Measurements from ENCODE around the gene B3GNT3.
"Not testable (repeated sequence)": the region's sequence is repeated elsewhere in the genome, so short reads cannot be mapped to it uniquely, and the experiment has no call there.

B3GNT3 gene

GRCh38 chr19:17767559-17767958 is 27.4 kb upstream of the B3GNT3 start:
- DNase-seq: no peak

DNA sequence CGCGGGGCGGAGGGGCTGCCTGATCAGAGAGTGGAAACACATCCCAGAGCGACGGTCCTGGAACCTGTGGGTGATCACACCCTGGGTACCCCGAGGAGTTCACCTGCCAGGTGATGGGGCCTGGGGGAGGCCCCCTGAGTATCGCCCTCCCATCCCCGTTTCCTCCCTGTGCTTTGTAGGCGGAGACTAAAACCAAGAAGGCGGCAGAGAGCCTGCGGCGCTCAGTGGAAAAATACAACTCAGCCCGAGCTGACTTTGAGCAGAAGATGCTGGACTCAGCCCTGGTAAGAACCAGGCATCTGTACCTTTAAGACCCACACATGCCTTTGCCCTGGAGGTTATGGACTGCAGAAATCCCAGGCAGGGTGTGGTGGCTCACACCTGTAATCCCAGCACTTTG is 24.3 kb upstream of the B3GNT3 start:
- DNase-seq: no peak

DNA sequence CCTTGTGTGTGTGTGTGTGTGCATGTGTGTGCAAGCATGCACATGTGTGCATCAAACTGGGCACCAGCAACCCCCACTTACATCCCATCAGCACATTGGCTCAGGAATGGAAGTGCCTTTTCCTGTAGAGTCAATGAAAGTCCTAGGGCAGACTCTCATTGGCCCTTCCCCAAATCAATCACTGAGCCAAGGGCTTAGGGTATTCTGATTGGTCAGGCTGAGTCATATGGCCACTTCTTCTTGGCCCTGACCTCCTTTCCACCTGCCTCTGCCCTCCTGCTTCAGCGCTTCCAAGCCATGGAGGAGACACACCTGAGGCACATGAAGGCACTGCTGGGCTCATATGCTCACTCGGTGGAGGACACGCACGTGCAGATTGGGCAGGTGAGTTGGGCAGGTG is 22.8 kb upstream of the B3GNT3 start:
- no peak for DNase-seq

GRCh38 chr19:17775245-17775927 is 19.6 kb upstream of the B3GNT3 start:
- peak; percentile 69 for DNase-seq

DNA sequence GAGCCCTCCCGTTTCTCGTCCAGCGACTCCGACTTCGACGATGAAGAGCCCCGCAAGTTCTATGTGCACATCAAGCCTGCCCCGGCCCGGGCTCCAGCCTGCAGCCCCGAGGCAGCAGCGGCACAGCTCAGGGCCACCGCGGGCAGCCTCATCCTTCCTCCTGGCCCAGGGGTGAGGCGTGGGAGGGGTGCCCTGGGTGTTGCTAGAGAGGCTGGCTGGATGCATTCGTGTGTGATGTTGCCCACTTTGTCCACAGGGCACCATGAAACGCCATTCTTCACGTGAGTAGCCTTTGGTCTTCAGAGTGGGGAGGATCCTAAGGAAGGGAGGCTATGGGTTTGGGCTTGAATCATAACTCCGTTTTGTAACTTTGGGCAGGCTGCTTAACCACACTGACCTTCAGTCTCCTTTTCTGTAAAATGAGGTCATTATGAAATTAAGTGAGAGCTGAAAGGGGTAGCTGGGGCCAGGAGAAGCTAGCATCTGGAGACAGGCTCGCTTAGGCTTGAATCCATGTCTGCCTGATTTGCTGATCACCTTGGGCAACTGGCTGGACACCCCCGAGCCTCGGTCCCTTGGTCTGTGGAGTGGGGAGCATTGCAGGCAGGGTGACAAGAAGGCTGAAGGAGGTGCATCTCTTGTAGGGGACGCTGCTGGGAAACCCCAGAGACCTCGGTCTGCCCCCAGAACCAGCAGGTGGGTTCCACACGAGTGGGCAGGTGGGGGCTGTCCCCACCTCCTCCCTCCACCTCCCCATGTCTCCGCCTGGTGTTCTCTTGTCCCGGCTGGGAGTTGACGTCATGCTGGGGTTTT is 18.7 kb upstream of the B3GNT3 start:
- no peak for DNase-seq

GRCh38 chr19:17777840-17778239 is 17.1 kb upstream of the B3GNT3 start:
- not testable (repeated sequence) for DNase-seq

DNA sequence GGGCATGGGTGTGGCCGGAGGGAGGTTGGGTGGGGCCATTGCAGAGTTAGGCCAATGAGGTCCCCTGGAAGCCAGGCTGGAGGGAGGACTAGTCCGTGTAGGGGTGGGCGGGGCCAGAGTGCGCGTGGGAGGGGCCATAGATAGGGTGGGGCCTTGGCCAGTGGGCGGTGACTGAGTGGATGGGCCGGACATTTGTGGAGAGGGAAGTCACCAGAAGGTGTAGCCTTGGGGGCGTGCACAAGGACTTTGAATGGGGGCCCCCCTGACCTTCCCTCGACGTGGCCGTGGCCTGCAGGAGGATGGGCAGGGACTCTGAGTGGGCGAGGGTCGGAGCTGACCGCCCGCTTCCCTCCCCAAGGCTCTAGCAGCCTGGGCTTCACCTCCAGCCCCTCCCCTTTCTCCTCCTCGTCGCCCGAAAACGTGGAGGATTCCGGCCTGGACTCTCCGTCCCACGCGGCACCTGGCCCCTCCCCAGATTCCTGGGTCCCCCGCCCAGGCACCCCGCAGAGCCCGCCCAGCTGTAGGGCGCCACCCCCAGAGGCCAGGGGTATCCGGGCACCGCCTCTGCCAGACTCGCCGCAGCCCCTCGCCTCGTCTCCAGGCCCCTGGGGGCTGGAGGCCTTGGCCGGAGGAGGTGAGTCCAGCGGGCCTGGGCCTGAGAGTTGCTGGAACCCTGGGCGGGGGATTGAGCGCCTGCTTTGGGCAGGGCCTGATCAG is 16.5 kb upstream of the B3GNT3 start:
- DNase-seq: peak; percentile 83

DNA sequence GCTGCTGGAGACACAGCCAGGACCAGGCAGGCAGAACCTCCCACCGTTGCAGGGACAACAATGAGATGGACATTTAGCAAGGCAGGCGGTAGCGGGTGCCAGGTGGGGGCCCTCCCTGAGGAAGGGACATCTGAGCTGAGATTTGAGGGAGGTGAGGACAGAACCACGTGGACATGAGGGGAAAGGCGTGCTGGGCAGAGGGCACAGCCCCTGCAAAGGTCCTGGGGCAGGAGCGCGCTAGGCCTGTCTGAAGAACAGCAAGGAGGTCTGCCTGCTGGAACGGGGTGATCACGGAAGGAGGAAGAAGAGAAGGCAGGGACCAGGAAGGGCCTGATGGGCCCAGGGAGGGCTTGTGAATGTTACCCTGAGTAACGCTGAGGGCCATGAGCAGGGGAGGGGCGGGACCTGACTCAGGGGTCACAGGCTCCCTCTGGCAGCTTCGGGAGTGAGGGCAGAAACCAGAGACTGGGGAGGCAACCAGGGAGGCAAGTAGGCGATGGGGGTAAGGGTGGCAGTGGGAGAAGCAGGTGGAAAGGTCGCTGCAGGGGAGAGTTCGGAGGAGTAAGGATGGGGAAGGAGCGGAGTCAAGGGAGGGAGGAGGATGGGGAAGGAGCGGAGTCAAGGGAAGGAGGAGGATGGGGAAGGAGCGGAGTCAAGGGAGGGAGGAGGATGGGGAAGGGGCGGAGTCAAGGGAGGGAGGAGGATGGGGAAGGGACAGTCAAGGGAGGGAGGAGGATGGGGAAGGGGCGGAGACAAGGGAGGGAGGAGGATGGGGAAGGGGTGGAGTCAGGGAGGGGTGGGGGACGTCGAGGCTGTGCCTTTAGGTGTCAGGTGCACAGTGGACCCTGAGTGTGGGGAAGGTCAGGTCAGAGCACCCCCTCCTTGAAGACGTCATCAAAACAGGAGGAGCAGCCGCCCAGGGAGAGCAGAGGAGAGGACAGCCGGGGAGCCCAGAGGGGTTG is 15.7 kb upstream of the B3GNT3 start:
- DNase-seq: no peak

DNA sequence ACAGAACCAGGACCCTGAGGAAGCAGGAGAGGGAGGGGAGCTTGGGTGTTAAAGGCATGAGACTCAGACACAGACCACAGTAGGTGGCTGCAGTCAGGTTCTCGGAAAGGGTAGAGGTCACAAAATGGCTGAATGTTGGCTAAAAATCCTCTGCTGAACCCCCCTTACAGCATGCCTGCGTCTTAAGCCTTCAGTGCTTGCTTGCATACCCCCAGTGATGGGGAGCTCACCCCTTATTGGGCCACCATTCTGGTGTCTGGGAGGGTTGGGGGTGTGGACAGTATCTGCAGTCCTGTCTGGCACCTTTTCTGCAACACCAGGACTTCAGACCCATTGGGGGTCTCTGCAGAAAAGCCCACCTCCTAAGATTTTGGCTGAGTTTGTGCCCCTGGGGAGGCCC is 14.2 kb upstream of the B3GNT3 start:
- no peak for DNase-seq

- DNase-seq: not testable (repeated sequence)
These were observed 11.2 kb upstream of the B3GNT3 start for GRCh38 chr19:17783721-17784120.

GRCh38 chr19:17784201-17785008 is 10.5 kb upstream of the B3GNT3 start:
- DNase-seq: peak; percentile 90

DNA sequence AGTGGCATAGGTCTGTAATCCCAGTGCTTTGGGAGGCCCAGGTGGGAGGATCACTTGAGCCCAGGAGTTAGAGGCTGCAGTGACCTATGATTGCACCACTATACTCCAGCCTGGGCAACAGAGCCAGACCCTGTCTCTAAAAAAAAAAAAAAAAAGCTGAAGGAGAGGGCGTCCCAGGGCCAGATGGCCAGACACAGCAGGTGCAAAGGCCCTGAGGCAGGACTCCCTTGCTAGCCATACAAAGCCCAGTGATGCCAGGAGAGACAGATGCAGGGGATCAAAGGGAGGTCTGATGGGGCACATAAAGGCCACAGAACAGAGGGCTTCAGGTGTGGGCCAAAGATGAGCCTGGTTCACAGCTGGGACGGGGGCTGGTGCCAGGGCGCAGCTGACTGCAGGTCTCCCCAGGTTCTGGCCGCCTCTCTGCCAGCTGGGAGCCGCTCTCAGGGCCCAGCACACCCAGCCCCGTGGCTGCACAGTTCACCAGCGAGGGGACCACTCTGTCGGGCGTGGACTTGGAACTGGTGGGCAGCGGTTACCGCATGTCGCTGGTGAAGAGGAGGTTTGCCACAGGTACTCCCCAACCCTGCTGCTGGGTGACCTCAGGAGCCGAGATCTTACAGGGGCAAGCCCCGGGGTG is 7.5 kb upstream of the B3GNT3 start:
- no peak for DNase-seq

DNA sequence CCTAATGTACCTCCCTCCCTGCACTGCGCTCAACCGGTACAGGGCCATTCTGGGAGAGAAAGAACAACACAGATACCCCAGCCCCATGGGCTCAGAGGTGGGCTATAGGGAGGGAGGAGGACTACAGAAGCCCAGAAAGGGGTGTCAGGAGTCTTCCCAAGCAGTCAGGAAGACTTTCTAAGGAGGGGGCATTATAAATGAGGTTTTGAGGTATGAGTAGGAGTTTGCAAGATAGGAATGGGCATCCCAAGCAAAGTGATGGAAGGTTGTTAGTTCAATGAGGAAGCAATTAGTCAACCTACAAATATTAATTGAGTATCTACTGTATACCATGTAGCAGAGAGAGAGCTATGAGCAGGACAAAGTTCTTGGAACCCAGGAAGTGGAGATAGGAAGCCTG is 6.3 kb upstream of the B3GNT3 start:
- no peak for DNase-seq

DNA sequence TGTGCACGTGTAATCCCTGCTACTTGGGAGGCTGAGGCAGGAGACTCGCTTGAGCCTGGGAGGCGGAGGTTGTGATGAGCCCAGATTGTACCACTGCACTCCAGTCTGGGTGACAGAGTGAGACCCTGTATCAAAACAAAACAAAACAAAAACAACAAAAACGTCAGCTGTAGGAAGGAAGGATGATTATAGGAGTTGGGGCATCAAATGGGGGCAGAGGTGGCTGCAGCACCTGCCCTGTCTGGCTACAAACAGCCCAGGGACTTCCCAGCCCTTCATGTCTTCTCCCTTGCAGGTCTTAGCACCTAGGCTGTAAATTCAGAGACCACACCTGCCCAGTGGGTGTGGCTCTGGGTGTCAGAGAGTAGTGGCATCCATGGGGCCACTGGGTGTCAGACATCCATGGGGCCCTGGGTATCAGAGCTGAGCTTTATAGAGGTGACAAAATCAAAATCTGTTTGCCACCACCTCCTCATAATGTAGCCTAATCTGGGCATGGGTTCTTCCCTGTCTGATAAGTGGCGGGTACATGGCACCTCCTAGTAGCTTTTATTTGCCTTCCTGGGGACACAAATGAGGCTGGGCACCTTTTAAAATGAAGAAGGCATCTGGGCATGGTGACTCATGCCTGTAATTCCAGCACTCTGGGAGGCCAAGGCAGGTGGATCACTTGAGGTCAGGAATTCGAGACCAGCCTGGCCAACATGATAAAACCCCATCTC is 4.7 kb upstream of the B3GNT3 start:
- DNase-seq: no peak

GRCh38 chr19:17794412-17794730 is 567 bp upstream of the B3GNT3 start:
- no peak for DNase-seq

DNA sequence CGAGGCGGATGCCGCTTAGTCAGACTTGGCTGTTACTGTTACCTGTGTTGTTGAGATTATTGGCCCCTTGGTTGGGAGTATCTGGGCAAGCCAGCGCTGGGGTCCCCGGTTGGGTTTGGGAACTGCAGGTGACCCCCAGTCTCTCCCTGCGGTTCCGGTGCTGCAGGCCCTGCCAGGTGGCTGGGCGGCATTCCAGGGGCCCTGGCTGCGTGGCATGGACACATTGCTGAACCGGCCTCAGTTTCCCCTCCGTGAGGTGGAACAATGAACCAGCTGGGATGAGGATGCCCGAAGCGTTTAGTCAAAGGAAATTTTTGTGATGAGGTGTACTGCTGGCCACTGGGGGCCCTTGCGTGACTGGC is 538 bp downstream of the B3GNT3 start:
- DNase-seq: no peak

DNA sequence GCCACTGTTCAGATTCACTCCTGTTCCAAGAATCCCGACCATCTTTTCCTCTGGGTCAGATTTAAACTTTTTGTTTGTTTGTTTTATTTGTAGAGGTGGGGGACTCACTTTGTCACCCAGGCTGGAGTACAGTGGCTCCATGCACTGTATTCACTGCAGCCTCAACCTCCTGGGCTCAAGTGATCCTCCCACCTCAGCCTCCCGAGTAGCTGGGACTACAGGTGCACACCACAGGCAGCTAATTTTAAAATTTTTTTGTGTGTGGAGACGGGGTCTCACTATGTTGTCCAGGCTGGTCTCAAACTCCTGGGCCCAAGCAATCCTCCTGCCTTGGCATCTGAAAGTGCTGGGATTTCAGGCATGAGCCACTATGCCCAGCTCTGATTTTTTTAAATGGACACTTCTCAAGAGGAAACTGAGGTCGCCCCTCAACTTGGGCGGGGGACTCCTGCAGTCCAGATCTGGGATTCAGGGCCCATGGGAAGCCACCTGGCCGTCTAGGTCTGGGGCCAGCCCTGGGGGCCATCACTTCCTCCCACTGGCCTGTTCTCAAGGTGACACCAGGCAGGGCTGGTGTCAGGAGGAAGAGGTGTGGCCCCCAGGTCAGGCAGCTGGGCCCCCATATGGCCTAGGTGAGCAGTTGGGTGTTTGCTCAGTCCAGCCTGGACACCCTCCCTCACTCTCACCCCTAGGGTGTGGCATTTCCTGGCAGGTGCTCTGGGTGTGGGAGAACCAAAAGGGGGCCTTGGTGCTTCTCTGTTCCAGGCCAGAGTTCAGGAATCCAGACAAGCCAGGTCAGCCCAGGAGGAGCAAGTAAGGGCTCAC is 1.3 kb downstream of the B3GNT3 start:
- no peak for DNase-seq

- DNase-seq: no peak
These were observed 2.0 kb downstream of the B3GNT3 start for GRCh38 chr19:17796838-17797423.

DNA sequence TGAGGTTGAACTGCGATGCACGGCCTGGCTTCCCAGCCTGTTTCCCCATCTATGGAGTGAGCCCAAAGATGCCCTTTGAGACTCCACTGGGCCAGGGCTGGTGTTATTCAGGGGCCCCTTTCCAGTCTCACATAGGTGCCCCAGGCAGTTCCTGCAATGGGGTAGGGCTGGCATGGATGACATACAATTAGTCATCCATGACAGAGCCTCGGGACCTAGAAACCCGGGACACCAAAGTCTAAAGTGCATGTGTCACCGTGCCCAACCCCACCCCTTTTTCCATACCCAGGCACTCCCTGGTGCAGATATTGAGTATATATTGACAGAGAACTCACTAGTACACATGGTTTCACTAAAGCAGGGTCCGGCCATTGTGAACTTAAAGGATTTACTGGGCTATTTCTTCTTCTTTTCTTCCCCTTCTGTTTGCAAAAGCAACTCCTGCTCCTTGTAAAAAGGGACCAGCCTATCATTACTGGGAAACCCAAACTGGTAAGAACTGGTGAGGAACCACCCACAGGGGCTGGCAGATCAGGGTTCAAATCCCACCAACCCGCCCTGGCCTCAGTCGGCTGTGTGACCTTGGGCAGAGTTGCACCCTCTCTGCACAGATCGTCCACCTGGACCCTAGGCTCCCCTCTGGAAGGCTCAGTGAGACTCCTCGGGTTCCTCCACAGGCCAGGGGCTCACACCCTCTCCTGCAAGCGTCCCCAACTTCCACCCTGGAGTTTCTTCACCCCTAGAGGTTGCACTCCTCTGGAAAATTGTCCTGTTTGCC is 2.7 kb downstream of the B3GNT3 start:
- peak; percentile 66 for DNase-seq

Measured in activated CD8-positive, alpha-beta memory T cell treated with anti-CD3 and anti-CD28 coated beads, Interleukin-2, amount 50 U/mL, for 48 hours (primary cell).